NOMO-1 (cell line): ENCODE data around the gene TGFBR3L.

Source experiments
- DNase-seq, 2 experiments: peaks; one replicate each; lab custom pipeline; 2025; ENCODE audit not compliant: unreplicated experiment in 2 of 2; lab: John Stamatoyannopoulos, UW

Gene TGFBR3L

DNA sequence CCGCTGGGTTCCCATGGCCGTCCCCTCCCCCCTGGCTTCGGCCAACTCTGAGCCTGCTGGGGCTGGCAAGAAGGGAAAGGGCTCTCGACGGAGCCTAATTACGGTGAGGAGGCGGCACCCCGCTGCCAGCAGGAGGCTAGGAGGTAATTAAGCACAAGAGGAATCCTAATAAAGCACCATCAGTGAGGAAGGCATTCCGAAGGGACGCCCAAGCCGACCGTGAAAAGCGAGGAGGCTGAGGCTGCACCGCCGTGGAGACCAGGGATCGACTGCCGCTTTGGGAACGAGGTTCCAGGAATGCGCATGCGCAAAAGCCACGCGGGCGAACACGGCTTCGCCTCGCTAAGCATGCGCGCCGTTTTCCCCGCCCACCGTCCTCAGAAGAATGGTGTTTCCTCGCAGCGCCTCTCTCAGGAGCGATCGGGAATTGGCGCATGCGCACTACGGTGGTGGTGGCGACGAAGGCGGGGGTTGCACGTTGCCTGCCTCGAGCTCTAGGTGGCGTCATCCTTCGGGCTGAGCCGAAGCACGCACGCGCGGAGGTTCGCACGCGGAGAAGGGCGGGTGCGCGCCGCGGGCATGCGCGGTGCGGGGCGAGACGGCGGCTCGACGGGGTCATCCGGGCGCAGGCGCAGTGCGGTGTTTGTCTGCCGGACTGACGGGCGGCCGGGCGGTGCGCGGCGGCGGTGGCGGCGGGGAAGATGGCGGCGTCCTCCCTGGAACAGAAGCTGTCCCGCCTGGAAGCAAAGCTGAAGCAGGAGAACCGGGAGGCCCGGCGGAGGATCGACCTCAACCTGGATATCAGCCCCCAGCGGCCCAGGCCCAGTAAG, 11.2 kb upstream of the TGFBR3L start, which contains the start of gene MAP2K7:
Gene MAP2K7, plus strand, starts transcription at position 634 of the 830 bp plus-strand sequence. Its CDS starts 68 bp downstream, at position 702.
- DNase-seq = peak; percentile 98

DNA sequence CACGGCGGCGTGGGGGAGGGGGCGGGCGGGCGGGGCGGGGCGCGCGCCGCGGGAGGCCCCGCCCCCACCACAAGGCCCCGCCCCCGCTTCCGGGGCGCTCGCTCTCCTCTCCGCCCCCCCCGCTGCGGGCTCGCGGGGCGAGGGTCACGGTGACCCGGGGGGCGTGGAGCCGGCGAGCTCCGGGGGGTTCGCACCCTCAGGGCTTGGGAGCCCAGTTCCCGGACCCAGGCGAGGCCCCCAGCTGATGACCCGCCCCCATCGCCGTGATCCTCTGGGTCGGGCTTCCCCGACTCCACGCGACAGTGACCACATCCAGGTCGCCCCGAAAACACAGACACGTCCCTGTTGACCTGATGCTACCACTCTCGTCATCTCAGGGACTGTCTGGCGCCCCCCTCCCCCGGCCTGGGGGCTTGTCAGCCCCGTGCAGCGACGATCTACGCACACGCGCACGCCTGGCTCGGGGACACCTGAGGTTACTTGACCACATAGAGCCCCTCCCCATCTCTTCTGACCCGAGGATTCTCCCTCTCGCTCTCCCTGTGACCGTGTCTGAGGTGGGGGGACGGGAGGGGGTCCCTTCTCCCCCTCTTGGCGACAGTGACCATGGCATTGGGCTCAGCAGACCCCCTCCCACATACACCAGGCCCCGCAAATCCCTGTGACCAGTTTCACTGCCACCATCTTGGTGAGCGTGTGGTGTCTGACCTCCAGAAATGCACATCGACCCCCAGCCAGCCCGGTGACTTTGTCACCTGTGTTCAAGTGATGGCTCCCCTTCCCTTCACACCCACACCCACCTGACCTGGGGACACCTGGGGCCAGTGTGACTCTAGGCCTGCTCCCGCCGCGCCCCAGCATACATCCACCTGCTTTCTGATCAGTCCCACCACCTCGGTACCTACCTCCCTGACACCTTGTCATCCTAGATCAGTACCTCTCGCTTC, 10.3 kb upstream of the TGFBR3L start:
- DNase-seq = no peak

DNA sequence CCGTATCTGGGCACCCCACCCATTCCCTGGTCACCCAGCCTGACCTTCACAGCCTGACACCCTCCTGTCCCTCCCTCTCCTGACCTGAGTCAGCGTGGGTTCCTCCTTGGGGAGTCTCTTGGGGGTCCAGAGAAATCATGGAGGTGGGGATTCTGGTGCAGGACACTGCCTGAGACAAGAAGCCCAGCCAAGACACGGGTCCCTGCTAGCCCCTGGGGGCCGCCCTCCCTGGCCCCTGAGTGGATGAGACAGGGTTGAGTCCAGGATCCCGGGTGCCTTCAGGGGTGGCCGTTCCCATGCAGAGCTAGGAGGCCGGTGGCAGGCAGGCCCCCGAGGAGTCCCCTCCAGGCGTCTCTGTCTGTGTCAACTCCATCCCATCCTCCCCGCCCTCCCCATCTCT, 9.4 kb upstream of the TGFBR3L start:
- DNase-seq = no peak

DNA sequence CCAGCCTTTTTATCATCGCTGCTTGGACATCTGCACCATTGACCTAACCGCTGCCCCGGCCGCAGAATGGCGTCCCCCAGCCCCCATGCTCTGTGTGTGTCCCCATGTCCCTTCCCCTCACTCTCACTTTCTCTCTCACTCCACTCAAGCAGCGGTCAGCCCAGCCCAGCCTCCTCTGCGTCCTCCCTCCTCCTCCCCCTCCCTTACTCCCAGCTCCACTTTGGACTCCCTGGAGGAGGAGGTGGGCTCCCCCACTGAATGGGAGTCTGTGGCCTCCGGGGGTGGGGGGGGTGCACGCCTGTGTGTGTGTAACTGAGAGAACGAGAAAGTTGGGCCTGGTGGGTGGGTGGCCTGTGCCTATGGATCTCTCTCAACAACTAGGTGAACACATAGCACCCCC, 8.8 kb upstream of the TGFBR3L start:
- no peak for DNase-seq

DNA sequence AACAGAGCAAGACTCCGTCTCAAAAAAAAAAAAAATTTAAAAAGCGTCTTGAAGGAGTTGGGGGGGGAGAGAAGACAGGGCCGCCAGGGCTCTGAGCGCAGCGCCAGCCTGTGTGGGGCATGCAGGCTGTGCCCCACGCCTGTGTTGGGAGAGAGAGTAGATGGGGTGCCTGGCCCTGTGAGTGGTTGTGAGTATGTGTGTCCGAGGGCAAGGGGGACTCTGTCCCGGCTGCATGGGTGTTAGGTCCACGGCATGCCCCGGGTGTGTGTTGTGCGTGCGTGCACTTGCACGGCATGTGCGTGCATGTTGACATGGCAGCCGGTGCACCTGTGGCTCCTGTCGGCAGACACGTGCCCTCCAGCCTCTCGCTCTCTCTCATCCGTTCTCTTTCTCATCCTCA, 7.5 kb upstream of the TGFBR3L start:
- no peak for DNase-seq

DNA sequence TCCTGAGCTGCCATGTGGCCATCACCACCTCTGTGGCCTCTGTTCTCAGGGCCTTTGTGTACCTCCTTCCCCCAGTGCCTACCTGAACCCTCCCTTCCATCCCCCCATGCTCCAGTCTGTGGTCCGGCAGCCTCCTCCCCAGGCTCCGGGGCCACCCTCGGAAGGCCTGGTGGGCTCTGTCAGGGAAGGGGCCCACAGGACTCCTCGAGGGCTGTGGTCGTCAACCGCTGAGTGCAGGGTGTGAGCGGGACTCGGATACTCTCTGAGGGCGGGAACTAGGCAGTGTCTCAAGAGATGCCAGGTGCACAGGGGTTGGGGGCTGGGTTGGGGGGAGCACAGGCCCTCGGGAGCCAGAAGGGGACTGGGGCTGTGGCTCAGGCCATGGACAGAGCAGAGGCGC, 7.1 kb upstream of the TGFBR3L start:
- no peak for DNase-seq

DNA sequence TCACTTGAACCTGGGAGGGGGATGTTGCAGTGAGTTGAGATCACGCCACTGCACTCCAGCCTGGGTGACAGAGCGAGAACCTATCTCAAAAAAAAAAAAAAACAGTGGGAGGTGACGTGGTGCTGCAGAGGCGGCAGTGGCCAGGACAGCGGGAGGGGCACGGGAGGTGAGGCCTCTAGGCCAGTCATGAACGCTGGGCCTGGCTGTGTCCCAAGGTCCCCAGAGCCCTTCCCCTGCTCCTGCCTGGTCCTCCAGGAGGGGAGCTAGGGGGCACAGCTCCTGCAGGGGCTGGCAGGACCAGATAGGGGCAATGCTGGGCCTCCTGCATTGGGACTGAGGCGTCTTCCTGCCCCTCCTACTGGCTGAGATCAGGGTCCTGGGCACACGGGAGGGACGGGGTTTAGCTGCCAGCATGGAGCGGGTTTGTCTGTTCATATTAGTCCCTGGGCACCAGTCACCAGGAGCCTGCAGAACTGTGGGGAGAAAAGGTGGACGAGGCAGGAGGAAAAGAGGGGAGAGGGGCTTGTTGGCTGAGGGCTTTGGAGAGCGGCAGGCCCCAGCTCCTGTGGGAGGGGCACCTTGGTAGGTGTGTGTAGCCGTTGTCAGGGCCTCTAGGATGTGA, 6.4 kb upstream of the TGFBR3L start:
- no peak for DNase-seq

DNA sequence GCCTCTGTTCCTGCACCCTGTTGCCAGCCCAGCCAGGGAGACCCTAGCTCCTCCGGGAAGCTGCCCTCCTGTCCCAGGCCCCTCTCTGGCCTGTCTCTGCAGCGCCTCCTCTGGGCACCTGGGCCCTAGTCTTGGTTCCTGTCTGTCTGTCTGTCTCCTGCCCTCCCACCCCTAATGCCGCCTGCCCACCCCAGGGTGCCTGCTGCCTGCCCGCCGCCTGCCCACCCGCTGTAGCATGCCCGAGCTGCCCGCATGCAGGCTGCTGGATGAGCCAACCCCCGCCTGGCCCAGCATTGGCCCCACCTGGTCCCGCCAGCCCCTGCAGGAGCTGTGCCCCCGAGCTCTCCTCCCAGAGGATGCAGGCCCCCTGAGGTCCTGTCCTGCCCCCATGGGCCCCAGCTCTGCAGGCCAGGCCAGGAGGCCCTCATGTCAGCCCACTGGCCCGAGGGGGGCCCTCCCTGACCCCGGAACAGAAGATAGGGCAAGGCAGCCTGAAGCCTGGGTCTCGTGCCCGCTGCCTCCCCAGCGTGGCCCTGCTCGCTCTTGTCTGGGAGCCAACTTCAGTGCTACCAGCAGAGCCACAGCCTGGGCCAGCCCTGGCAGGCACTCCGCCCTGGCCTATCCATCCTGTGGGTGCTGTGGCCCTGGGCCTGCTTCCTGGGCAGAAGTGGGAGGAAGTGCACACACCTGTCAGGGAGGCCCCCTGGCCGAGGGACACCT, 5.7 kb upstream of the TGFBR3L start:
- no peak for DNase-seq

DNA sequence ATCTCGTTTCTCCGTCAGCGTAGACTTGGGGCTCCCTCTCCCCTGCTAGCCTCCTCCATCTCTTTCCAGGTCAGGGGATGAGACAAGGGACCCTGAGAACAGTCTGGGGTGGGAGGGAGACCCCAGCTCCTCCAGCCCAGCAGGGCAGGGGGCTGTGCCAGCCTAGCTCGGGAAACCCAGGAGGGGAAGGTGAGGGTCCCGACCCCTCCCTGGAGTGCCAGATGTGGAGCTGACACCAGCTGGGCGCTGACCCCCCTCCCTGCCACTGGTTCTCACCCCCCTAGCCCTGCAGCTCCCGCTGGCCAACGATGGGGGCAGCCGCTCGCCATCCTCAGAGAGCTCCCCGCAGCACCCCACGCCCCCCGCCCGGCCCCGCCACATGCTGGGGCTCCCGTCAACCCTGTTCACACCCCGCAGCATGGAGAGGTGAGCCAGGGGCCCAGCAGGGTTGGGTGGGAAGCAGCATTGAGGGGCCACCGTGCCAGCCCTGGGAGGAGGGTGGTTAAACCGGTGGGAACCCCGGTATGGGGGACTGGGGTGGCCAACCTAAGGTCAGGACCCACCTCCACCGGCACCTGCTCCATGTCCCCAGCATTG, 5.1 kb upstream of the TGFBR3L start:
- DNase-seq = no peak

DNA sequence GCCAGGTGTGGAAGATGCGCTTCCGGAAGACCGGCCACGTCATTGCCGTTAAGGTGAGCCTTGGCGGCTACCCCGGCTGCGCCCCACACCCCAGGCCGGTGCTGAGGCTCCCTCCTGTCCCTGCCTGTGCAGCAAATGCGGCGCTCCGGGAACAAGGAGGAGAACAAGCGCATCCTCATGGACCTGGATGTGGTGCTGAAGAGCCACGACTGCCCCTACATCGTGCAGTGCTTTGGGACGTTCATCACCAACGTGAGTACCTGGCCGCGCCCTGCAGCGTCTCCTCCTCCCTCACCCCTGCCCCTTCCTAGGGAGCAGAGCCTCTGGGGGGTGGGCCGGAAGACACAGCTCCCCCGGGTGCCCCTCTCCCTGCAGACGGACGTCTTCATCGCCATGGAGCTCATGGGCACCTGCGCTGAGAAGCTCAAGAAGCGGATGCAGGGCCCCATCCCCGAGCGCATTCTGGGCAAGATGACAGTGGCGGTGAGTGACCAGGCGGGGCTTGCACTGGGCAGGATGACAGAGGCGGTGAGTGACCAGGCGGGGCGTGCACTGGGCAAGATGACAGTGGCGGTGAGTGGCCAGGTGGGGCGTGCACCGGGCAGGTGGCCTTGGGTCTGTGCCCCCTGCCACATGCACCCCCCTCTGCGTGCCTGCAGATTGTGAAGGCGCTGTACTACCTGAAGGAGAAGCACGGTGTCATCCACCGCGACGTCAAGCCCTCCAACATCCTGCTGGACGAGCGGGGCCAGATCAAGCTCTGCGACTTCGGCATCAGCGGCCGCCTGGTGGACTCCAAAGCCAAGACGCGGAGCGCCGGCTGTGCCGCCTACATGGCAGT, 4.1 kb upstream of the TGFBR3L start:
- no peak for DNase-seq

DNA sequence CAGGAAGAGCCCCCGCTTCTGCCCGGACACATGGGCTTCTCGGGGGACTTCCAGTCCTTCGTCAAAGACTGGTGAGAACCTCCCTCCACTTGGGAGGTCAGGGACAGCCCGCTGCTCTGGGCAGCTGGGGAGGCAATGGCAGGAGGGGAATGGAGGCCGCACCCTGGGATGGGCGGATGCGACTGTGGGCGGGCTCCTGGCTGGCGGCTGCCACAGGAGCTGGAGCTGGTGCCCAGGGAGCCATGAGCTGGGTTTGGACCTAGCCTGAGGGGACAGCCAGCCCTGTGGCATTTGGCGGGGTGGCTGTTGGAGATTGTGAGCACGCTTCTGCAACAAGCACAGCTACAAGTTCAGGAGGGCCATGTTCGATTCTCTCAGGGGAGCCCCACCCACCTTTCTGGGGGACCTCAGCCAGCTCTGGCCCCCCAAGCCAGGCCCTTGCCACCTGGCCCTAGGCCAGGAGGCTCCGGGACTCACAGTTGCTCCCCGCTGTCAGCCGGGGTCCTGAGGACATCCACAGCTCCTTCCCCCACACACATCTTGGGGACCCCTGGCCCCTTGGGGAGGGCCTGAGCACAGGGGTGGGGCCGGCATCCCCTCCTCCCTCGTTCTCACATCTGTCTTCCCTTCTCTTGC, 3.0 kb upstream of the TGFBR3L start:
- no peak for DNase-seq

DNA sequence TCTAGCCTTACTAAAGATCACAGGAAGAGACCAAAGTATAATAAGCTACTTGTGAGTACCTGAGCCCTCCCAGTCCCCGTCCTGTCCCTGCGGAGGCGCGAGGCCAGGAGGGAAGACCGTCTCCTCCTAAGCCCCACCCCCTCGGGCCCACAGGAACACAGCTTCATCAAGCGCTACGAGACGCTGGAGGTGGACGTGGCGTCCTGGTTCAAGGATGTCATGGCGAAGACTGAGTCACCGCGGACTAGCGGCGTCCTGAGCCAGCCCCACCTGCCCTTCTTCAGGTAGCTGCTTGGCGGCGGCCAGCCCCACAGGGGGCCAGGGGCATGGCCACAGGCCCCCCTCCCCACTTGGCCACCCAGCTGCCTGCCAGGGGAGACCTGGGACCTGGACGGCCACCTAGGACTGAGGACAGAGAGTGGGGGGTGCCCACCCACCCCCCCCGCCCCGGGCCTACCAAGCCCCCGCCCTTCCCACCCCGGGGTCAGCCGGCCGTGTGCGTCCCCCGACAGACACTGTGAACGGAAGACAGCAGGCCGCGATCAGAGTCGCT, 2.4 kb upstream of the TGFBR3L start:
- DNase-seq = no peak

DNA sequence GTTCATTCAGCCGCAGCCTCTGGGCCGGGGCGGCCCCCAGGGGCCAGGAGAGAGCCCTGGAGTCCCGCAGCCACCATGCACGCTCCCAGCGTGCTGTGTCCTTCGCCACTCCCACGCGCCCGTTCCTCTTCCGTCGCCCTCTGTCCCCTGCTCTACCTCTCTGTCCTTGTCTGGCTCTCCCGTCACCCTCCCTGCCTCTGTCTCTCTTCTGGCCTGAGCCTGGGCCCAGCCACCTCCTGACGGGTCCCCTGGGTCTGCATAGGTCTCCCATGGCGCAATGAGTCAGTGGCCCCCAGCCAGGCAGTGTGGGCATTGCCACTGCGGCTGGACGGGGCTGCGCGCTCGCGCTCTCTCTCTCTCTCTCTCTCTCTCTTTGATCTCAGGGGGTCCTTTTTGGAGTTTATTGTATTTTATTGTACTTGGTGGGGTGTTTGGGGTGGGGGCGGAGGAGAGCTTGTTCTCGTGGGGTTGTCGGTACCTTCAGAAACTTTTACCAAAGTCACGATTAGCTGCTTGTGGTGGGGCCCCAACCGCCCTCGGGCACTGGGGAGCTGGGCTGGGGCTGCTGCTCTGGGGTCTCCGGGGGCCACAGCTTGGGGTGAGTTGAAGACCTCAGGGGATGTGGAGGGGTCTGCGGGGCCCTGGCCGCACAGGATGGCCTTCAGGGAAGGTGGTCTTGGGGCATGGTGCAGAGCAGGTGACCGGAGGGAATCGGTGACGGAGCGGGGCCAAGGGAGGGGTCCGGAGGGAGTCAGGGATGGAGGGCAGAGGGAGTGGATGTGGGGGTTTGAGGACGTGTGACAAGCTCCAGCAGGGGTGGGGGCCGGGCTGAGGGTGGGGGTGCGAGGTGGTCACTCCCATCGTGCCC, 1.7 kb upstream of the TGFBR3L start:
- no peak for DNase-seq

DNA sequence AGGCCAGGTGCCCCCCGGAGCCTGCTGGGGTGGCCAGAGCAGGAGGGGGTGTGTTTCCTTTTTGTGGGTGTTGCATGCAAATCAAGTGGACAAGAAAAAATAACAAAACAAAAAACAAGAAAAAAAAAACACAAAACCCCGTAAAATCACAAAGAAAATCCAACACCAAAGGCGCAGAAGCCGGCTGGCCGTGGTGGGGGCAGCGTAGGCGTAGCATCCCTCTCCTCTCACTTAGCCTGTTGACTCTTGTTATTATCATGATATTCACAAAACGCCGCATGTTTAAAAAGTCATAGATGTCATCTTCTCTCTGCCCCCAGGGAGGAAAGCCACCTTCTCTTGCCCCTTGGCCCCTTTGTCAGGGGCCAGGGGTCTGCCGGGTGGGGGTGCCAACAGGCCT, 978 bp upstream of the TGFBR3L start:
- no peak for DNase-seq

DNA sequence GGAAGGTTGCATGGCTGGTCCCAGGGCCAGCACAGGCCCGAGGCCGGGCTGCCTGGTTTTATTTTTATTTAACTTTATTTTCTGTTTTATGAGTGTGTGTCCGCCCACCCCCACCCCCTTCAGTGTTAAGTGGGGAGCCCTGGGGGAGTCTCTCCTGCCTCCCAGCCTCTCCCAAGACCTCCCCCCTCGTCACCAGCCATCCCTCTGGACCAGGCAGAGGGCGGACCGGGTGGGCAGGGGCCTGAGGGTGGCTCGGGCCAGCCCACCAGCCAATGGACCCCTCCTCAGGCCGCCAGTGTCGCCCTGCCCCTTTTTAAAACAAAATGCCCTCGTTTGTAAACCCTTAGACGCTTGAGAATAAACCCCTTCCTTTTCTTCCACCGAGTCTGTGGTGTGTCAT, 531 bp upstream of the TGFBR3L start:
- no peak for DNase-seq

DNA sequence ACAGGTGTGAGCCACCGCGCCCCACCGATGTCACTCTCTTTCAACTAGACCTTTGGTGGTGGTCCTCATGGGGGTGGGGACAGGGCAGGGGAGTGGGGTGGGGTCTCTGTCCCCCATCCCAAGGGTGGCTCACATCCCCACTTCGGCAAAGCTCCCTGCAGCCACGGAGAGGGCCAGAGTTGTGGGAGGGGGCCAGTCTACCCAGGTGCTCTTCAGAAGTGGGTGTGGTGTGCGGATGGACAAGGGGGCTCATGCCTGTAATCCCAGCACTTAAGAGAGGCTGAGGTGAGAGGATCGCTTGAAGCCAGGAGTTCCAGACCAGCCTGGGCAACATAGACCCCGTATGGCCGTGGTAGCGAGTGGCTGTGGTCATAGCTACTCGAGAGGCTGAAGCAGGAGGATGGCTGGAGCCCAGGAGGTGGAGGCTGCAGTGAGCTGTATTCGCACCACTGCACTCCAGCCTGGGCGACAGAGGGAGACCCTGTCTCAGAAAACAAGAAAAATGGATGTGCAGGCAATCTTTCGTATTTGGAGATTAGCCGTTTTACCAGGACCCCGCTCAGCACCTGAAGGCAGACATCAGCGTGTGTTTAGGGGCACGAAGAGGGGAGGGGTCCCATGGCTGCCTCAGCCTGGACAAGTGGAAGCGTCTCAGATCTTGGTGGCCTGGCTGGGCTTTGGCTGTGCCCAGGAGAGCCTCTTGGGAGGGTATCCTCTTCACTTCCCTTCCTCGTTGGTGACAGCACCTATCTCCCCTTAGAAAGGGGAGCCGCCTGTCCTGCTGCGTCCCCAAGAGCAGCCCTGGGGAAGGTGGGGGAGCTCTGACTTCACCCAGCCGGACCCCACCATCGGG, 846 bp downstream of the TGFBR3L start:
- DNase-seq = no peak
